Measurements from ENCODE around the gene CD8B. TPM values are rescaled to one million over a fixed set of nuclear protein-coding genes. Genes with fewer than 3 reads are reported as not detected.

The CD8B gene
- total RNA-seq, 1 donor from 2014 or later = not detected

GRCh38 chr2:86807468-86808275 is 54.0 kb downstream of the CD8B start:
- FAIRE-seq (no peak), DNase-seq (ENCODE audit: low read depth) (no peak)
- Histone ChIP-seq H3K36me3 (ENCODE audit: insufficient read depth, low read length) (no peaks in the 10 kb centered on the region), H3K4me2 (ENCODE audit: low read length) (peak overlapping the region; percentile 95), H3K79me2 (ENCODE audit: insufficient read depth, low read length) (no peaks in the 10 kb centered on the region), H3K4me3 (ENCODE audit: insufficient read depth, low read depth, low read length) (peak overlapping the region; percentile 51), H3K9me3 (ENCODE audit: insufficient read depth, low read depth, low read length) (no peaks in the 10 kb centered on the region), H2AFZ (ENCODE audit: low read depth, low read length) (peak overlapping the region; percentile 87), H4K20me1 (ENCODE audit: insufficient read depth, low read length) (no peaks in the 10 kb centered on the region), H3K9ac (ENCODE audit: low read length) (peak overlapping the region; percentile 35), H3K27me3 (ENCODE audit: insufficient read depth, low read length) (peaks cover 35% of the 10 kb centered on the region), H3K27ac (ENCODE audit: low read depth, low read length) (no peak overlapping the region), H3K4me1 (ENCODE audit: insufficient read depth, low read length) (peaks cover 14% of the 10 kb centered on the region)
- no peak overlapping the region for H3K27ac Mint-ChIP-seq (ENCODE audit: unreplicated experiment)
- TF ChIP-seq CTCF (IDR thresholded peaks at IDR 0.05; ENCODE audit: insufficient read depth, low read depth, low read length) (no peak), EZH2 (IDR thresholded peaks at IDR 0.05; ENCODE audit: insufficient read depth, low read length) (peak; percentile 64)
- no peaks in the 10 kb centered on the region for H3K9me3 Mint-ChIP-seq (ENCODE audit: unreplicated experiment)
- peaks cover 17% of the 10 kb centered on the region for H3K27me3 Mint-ChIP-seq (ENCODE audit: low read depth, unreplicated experiment)
- H3K4me1 Mint-ChIP-seq (ENCODE audit: low read depth, unreplicated experiment) = no peaks in the 10 kb centered on the region
- no peaks in the 10 kb centered on the region for H3K36me3 Mint-ChIP-seq (ENCODE audit: low read depth, unreplicated experiment)
- H3K4me3 Mint-ChIP-seq (ENCODE audit: unreplicated experiment) = peak overlapping the region; percentile 89

DNA sequence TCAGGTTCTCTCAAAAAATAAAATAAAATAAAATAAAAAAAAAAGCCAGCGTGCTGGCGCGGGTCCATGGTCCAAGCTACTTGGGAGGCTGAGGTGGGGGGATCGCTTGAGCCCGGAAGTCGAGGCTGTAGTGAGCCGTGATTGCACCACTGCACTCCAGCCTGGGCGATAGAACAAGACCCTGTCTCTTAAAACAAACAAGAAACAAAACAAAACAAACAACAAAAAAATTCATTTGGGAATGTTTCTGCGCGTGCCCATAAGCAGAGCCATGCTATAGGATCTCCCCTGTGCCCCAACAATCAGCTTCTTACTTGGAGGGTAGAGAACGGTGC is 54.6 kb downstream of the CD8B start:
- Histone ChIP-seq H4K20me1 (ENCODE audit: insufficient read depth, low read length) (no peaks in the 10 kb centered on the region), H3K27ac (ENCODE audit: low read depth, low read length) (no peak overlapping the region), H3K36me3 (ENCODE audit: insufficient read depth, low read length) (no peaks in the 10 kb centered on the region), H3K27me3 (ENCODE audit: insufficient read depth, low read length) (peaks cover 32% of the 10 kb centered on the region), H3K4me3 (ENCODE audit: insufficient read depth, low read depth, low read length) (peak overlapping the region; percentile 51), H2AFZ (ENCODE audit: low read depth, low read length) (peak overlapping the region; percentile 87), H3K9me3 (ENCODE audit: insufficient read depth, low read depth, low read length) (no peaks in the 10 kb centered on the region), H3K79me2 (ENCODE audit: insufficient read depth, low read length) (no peaks in the 10 kb centered on the region), H3K9ac (ENCODE audit: low read length) (no peak overlapping the region), H3K4me2 (ENCODE audit: low read length) (peak overlapping the region; percentile 95), H3K4me1 (ENCODE audit: insufficient read depth, low read length) (peaks cover 14% of the 10 kb centered on the region)
- Mint-ChIP-seq H3K27ac (ENCODE audit: unreplicated experiment) (no peak overlapping the region), H3K9me3 (ENCODE audit: unreplicated experiment) (no peaks in the 10 kb centered on the region), H3K4me1 (ENCODE audit: low read depth, unreplicated experiment) (no peaks in the 10 kb centered on the region), H3K27me3 (ENCODE audit: low read depth, unreplicated experiment) (peaks cover 17% of the 10 kb centered on the region), H3K4me3 (ENCODE audit: unreplicated experiment) (peak overlapping the region; percentile 89), H3K36me3 (ENCODE audit: low read depth, unreplicated experiment) (no peaks in the 10 kb centered on the region)
- FAIRE-seq = no peak
- no peak for TF ChIP-seq CTCF (IDR thresholded peaks at IDR 0.05; ENCODE audit: insufficient read depth, low read depth, low read length)
- TF ChIP-seq EZH2 (IDR thresholded peaks at IDR 0.05; ENCODE audit: insufficient read depth, low read length) = no peak
- no peak for DNase-seq (ENCODE audit: low read depth)
